GM19324 (cell line): Measurements from ENCODE around the gene FRG2.
"Not testable (repeated sequence)": the region's sequence is repeated elsewhere in the genome, so short reads cannot be mapped to it uniquely, and the experiment has no call there.

Experiments used
- ATAC-seq: cut with Tn5 transposase; IDR thresholded peaks from one replicate; pipeline ENCODE4 v1.9.1; 2021; ENCODE audit warnings: mild to moderate bottlenecking, moderate library complexity; ENCODE audit not compliant: unreplicated experiment, low FRiP score

FRG2 gene

GRCh38 chr4:190027156-190027555 is at the start of gene FRG2:
FRG2 (minus strand) TSS chr4:190027256; CDS start chr4:190027204, 52 bp downstream.
- not testable (repeated sequence) for ATAC-seq

GRCh38 chr4:190068351-190068750 is 41.3 kb upstream of the FRG2 start:
- ATAC-seq: not testable (repeated sequence)

- ATAC-seq: not testable (repeated sequence)
Measured at GRCh38 chr4:190064805-190065204, 37.7 kb upstream of the FRG2 start.

GRCh38 chr4:190064342-190064741 is 37.3 kb upstream of the FRG2 start, which contains the start of gene DBET:
DBET (plus strand) TSS chr4:190064502.
- ATAC-seq: not testable (repeated sequence)

- ATAC-seq: not testable (repeated sequence)
Measured at GRCh38 chr4:190058997-190059396, 31.9 kb upstream of the FRG2 start.

- ATAC-seq: not testable (repeated sequence)
Measured at GRCh38 chr4:190049378-190050239, 22.6 kb upstream of the FRG2 start.

- not testable (repeated sequence) for ATAC-seq
Measured at GRCh38 chr4:190047627-190048026, 20.6 kb upstream of the FRG2 start.

GRCh38 chr4:190040873-190041272 is 13.8 kb upstream of the FRG2 start:
- not testable (repeated sequence) for ATAC-seq

- ATAC-seq: not testable (repeated sequence)
Measured at GRCh38 chr4:190037704-190038388, 10.8 kb upstream of the FRG2 start.

- not testable (repeated sequence) for ATAC-seq
Measured at GRCh38 chr4:190031264-190031663, 4.2 kb upstream of the FRG2 start.

GRCh38 chr4:190022614-190023281 is 4.3 kb downstream of the FRG2 start:
- ATAC-seq: peak; percentile 46

- ATAC-seq: not testable (repeated sequence)
Measured at GRCh38 chr4:190021973-190022372, 5.1 kb downstream of the FRG2 start.

GRCh38 chr4:190020790-190021717 is 6.0 kb downstream of the FRG2 start:
- no peak for ATAC-seq

- ATAC-seq: not testable (repeated sequence)
Measured at GRCh38 chr4:190019859-190020463, 7.1 kb downstream of the FRG2 start.

GRCh38 chr4:190019023-190019858 is 7.8 kb downstream of the FRG2 start:
- ATAC-seq: no peak

GRCh38 chr4:190018201-190018920 is 8.7 kb downstream of the FRG2 start:
- no peak for ATAC-seq

GRCh38 chr4:190017357-190018200 is 9.5 kb downstream of the FRG2 start:
- no peak for ATAC-seq
